Sciatic nerve (tissue), 2 donors: Measurements from ENCODE around the gene FGF14. TPM values are rescaled to one million over a fixed set of nuclear protein-coding genes. Genes with fewer than 3 reads are reported as not detected.
"Not testable (repeated sequence)": the region's sequence is repeated elsewhere in the genome, so short reads cannot be mapped to it uniquely, and the experiment has no call there.

Experiments
- ATAC-seq: fragments of 200-7000 bp; cut with Tn5 transposase; one replicate; pipeline ENCODE4 v1.9.1; 2020; ENCODE audit warnings: mild to moderate bottlenecking, moderate library complexity
- DNase-seq: peaks from one replicate; pipeline ENCODE4 v3.0.0-alpha.2; 2020; ENCODE audit warnings: low spot score
- intact Hi-C: fragments of 100-400 bp; cut with DNase I; formaldehyde crosslinking; loops from one replicate; pipeline ENCODE4 v1.14.2; 2022
- total RNA-seq: library from RNA; stranded (reverse); fragmentation: NEBNext Ultra II Directional; extraction: Animal tissue kit (Norgen Biotek cat#: 25700); gene quantifications from one replicate; pipeline ENCODE4 v1.2.1, GENCODE V29; 2021
- donor health status: DM: no; HTN: no; CAD: no.
- donor health status: DM: no; HTN: no; CAD: no.

FGF14 gene
- total RNA-seq, 1 donor from 2014 or later: 1.4 TPM

GRCh38 chr13:101875091-101875490 lies 526.8 kb downstream of the FGF14 start:
- DNase-seq (no peak), ATAC-seq (no peak)
- intact Hi-C loops: no loop called here

GRCh38 chr13:101869553-101869952 lies 532.3 kb downstream of the FGF14 start:
- no peak for DNase-seq
- intact Hi-C loops: no loop called here
- no peak for ATAC-seq

- no peak for ATAC-seq
These were observed 533.0 kb downstream of the FGF14 start for GRCh38 chr13:101868585-101869469.

GRCh38 chr13:101866889-101867581 lies 534.8 kb downstream of the FGF14 start:
- intact Hi-C loops: no loop called here
- ATAC-seq: no peak
- no peak for DNase-seq

More at GRCh38 chr13:101868585-101869469, 533.0 kb downstream of the FGF14 start:
- DNase-seq: no peak
- intact Hi-C loops: no loop called here

GRCh38 chr13:101858860-101859259 lies 543.0 kb downstream of the FGF14 start:
- intact Hi-C loops: no loop called here
- no peak for ATAC-seq
- DNase-seq: no peak

GRCh38 chr13:101846701-101847100 lies 555.1 kb downstream of the FGF14 start:
- ATAC-seq (no peak), DNase-seq (no peak)
- intact Hi-C loops: no loop called here

GRCh38 chr13:101846249-101846648 lies 555.6 kb downstream of the FGF14 start:
- intact Hi-C loops: no loop called here
- ATAC-seq: no peak
- DNase-seq: no peak

GRCh38 chr13:101845245-101846020 lies 556.4 kb downstream of the FGF14 start:
- no peak for DNase-seq
- intact Hi-C loops: no loop called here
- ATAC-seq: no peak

GRCh38 chr13:101841698-101842097 lies 560.1 kb downstream of the FGF14 start:
- ATAC-seq: no peak
- intact Hi-C loops: no loop called here
- DNase-seq: no peak

GRCh38 chr13:101838323-101838722 lies 563.5 kb downstream of the FGF14 start:
- no peak for DNase-seq
- intact Hi-C loops: loop anchor here (5.0 kb wide), 1 partner anchor 1109 kb away; no protein-coding TSS in a partner anchor
- ATAC-seq: no peak

- not testable (repeated sequence) for ATAC-seq, DNase-seq
- intact Hi-C loops: loop anchor here (5.0 kb wide), 1 partner anchor 1110 kb away; no protein-coding TSS in a partner anchor
These were observed 564.1 kb downstream of the FGF14 start for GRCh38 chr13:101837778-101838177.

GRCh38 chr13:101837288-101837687 lies 564.6 kb downstream of the FGF14 start:
- ATAC-seq (no peak), DNase-seq (no peak)
- intact Hi-C loops: loop anchor here (5.0 kb wide), 1 partner anchor 1110 kb away; no protein-coding TSS in a partner anchor

- intact Hi-C loops: loop anchor here (5.0 kb wide), 1 partner anchor 1111 kb away; no protein-coding TSS in a partner anchor
- ATAC-seq (no peak), DNase-seq (no peak)
These were observed 565.9 kb downstream of the FGF14 start for GRCh38 chr13:101835920-101836319.

- DNase-seq: no peak
- intact Hi-C loops: no loop called here
- no peak for ATAC-seq
These were observed 568.2 kb downstream of the FGF14 start for GRCh38 chr13:101833671-101834070.

- DNase-seq (no peak), ATAC-seq (no peak)
- intact Hi-C loops: no loop called here
These were observed 571.8 kb downstream of the FGF14 start for GRCh38 chr13:101830035-101830434.

GRCh38 chr13:101829484-101829883 lies 572.4 kb downstream of the FGF14 start:
- intact Hi-C loops: no loop called here
- ATAC-seq: no peak
- DNase-seq: no peak

GRCh38 chr13:101828119-101828518 lies 573.7 kb downstream of the FGF14 start:
- DNase-seq (no peak), ATAC-seq (no peak)
- intact Hi-C loops: no loop called here

GRCh38 chr13:101817898-101818297 lies 584.0 kb downstream of the FGF14 start:
- ATAC-seq (no peak), DNase-seq (no peak)
- intact Hi-C loops: no loop called here

GRCh38 chr13:101811881-101812280 lies 590.0 kb downstream of the FGF14 start:
- ATAC-seq (no peak), DNase-seq (no peak)
- intact Hi-C loops: no loop called here
